Testis (tissue), 3 donors: Measurements from ENCODE around the gene MAS1. TPM values are rescaled to one million over a fixed set of nuclear protein-coding genes. Genes with fewer than 3 reads are reported as not detected.

Experiments
- DNase-seq: peaks from one replicate; pipeline ENCODE4 v3.0.0-alpha.2; 2019
- H3K27ac ChIP-seq, 2 donors: fragments of 200-600 bp; sonication (generic); one replicate each; pipeline ENCODE4 v1.5.1; 2019
- H3K27me3 ChIP-seq: fragments of 200-600 bp; sonication (generic); one replicate; pipeline ENCODE4 v1.5.1; 2019
- H3K36me3 ChIP-seq: fragments of 200-600 bp; sonication (generic); one replicate; pipeline ENCODE4 v1.5.1; 2017; ENCODE audit warnings: low read depth; ENCODE audit errors: missing control alignments
- H3K4me1 ChIP-seq: fragments of 200-600 bp; sonication (generic); one replicate; pipeline ENCODE4 v1.5.1; 2019
- H3K4me3 ChIP-seq, 2 donors: fragments of 200-600 bp; sonication (generic); one replicate each; pipeline ENCODE4 v1.5.1; 2017 to 2019
- H3K9me3 ChIP-seq: fragments of 200-600 bp; sonication (generic); one replicate; pipeline ENCODE4 v1.5.1; 2017
- POLR2A ChIP-seq: fragments of 450-650 bp; IDR thresholded peaks from one replicate; pipeline ENCODE4 v1.6.1; 2017; ENCODE audit warnings: antibody characterized with exemption, mild to moderate bottlenecking, moderate library complexity
- WGBS, 2 donors: methylation state at CpG; one replicate each; pipeline ENCODE4 v1.1.5; 2018; 5-methylcytosine and 5-hydroxymethylcytosine counted together
- intact Hi-C: fragments of 100-400 bp; cut with DNase I; formaldehyde crosslinking; loops from one replicate; pipeline ENCODE4 v1.15.1; 2023; ENCODE audit warnings: low total_unique reads
- polyA plus RNA-seq: library from polyadenylated mRNA; stranded (reverse); fragments of 350-450 nt; fragmentation: Illumina TruSeq; extraction: RNeasy Lipid Tissue Mini Kit (QIAGEN cat#74804); gene quantifications from one replicate; pipeline ENCODE4 v1.2.3, GENCODE V29; 2014; ENCODE audit warnings: low read depth, low replicate concordance; ENCODE audit not compliant: insufficient read depth
- total RNA-seq, 2 donors: library from RNA; depleted of rRNA; stranded (reverse); fragments of >200 nt; gene quantifications; one replicate each; pipeline ENCODE4 v1.2.3, GENCODE V29; 2016
- TF ChIP-seq, protein P1 (sequence below), 3 experiments: fragments of 450-650 bp in 2 of 3; fragments of 200-600 bp in 1 of 3; sonication (generic) in 1 of 3; IDR thresholded peaks; one replicate each; pipeline ENCODE4 v1.5.1; 2016 to 2019; ENCODE audit warnings: antibody characterized with exemption in 3 of 3, mild to moderate bottlenecking in 2 of 3, moderate library complexity in 1 of 3

Gene MAS1
- total and polyA plus RNA-seq, 3 donors from 2014 or later, result 0.16 to 0.39 (median 0.19) TPM

DNA sequence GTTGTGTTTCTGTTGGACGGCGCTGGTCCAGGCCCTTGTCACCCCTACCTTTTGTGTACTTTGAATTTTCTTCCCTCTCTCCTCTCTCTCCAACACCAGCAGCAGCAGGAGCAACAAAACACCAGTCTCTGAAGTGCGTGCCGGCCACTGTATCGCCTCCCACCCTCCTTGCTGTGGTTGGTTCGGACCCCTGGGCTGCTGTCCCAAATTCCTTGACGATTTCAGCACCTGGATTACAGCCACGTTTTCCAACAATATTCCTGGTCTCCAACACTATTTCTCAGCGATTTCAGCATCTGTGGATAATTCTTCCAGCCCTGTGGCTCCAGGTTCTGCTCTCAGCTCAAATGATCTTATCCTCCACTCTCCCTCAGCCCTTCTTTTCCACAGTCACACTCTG, 11.8 kb downstream of the MAS1 start:
- DNase-seq, result no peak
- intact Hi-C loops, result no loop called here
- TF ChIP-seq, protein P1, sequence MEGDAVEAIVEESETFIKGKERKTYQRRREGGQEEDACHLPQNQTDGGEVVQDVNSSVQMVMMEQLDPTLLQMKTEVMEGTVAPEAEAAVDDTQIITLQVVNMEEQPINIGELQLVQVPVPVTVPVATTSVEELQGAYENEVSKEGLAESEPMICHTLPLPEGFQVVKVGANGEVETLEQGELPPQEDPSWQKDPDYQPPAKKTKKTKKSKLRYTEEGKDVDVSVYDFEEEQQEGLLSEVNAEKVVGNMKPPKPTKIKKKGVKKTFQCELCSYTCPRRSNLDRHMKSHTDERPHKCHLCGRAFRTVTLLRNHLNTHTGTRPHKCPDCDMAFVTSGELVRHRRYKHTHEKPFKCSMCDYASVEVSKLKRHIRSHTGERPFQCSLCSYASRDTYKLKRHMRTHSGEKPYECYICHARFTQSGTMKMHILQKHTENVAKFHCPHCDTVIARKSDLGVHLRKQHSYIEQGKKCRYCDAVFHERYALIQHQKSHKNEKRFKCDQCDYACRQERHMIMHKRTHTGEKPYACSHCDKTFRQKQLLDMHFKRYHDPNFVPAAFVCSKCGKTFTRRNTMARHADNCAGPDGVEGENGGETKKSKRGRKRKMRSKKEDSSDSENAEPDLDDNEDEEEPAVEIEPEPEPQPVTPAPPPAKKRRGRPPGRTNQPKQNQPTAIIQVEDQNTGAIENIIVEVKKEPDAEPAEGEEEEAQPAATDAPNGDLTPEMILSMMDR (IDR thresholded peaks at IDR 0.05), result no peak
- TF ChIP-seq POLR2A, result no peak
- no peaks in the 10 kb centered on the region for H3K36me3 ChIP-seq
- no peak overlapping the region for H3K27ac ChIP-seq
- WGBS, 2 donors, result 71 to 82% methylated on average over 9 of the region's 9 CpGs
- H3K4me3 ChIP-seq, result no peak overlapping the region
- H3K4me1 ChIP-seq, result no peaks in the 10 kb centered on the region
- H3K27me3 ChIP-seq, result no peaks in the 10 kb centered on the region
- H3K9me3 ChIP-seq, result no peaks in the 10 kb centered on the region

DNA sequence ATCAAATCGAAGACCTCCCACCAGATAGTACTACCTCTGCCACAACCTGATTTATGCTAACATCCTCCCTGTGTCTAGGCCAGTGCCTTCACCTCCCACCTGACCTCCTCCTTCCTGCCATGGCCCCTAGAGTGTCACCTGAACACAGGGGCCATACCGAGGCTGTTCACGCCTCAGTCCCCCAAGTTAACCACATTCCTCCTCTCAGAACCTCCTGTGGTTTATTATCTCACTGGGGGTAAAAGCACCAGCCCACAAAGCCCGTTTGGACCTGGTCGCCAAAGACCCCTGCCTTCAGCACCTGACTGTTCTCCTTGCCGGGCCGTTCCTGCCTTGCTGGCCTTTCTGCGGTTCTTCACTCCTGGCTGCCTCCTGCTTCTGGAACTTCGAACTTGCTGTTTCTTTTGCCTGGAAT, 13.7 kb downstream of the MAS1 start:
- TF ChIP-seq, protein P1 (IDR thresholded peaks at IDR 0.05), result no peak
- no peak for TF ChIP-seq POLR2A
- Histone ChIP-seq H3K4me1 (no peaks in the 10 kb centered on the region), H3K27ac (no peak overlapping the region), H3K27me3 (no peaks in the 10 kb centered on the region), H3K4me3 (no peak overlapping the region), H3K9me3 (no peaks in the 10 kb centered on the region), H3K36me3 (no peaks in the 10 kb centered on the region)
- intact Hi-C loops, result no loop called here
- DNase-seq, result no peak
- WGBS, 2 donors, result 92 to 96% methylated on average over 9 of the region's 9 CpGs

DNA sequence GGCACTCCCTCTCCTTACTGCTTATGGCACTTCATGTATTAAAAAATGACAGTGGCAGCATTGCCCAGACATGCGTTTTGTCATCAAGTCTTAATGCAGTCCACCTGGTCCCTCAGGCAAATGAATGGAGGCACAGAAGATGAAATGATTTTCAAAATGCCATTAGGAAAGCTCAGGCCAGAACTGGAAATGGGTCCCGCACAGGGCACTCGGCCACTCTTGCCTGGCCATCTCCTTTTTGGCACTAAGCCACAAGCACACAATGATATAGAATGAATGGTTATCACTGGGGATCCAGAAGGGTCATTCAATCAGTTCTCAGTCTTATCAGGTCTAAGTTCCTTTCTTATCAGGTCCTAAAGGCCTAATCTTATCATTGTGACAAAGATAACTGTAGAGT, 15.6 kb downstream of the MAS1 start:
- no peak for DNase-seq
- TF ChIP-seq, protein P1 (IDR thresholded peaks at IDR 0.05), result no peak
- no peak for TF ChIP-seq POLR2A
- no peaks in the 10 kb centered on the region for H3K27me3 ChIP-seq
- 81 to 94% methylated on average over 3 of the region's 3 CpGs for WGBS, 2 donors
- H3K36me3 ChIP-seq, result no peaks in the 10 kb centered on the region
- no peaks in the 10 kb centered on the region for H3K4me1 ChIP-seq
- no peak overlapping the region for H3K4me3 ChIP-seq
- intact Hi-C loops, result no loop called here
- H3K9me3 ChIP-seq, result no peaks in the 10 kb centered on the region
- no peak overlapping the region for H3K27ac ChIP-seq

DNA sequence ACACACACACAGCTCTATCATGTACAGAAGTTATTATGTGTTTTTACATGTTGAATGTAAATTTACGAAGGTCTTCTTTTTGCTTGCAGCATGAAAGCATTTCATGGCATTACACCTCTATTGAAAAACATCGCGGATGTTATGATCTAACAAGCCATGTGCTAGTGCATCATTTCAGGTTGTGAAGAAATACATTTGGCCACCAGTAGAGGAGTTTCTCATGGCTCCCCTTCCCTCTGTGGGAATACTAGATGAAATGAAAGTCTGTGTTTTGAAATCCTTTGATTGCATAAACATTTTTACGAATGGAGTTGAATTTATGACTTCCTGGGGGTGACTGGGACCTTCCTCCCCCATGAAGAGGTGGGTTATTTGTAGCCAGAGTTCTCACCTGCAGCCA, 17.7 kb downstream of the MAS1 start:
- Histone ChIP-seq H3K4me3 (no peak overlapping the region), H3K9me3 (no peaks in the 10 kb centered on the region), H3K27ac (no peak overlapping the region), H3K4me1 (no peaks in the 10 kb centered on the region), H3K36me3 (no peaks in the 10 kb centered on the region), H3K27me3 (no peaks in the 10 kb centered on the region)
- 88 to 89% methylated on average over 4 of the region's 4 CpGs for WGBS, 2 donors
- DNase-seq, result no peak
- TF ChIP-seq, protein P1 (IDR thresholded peaks at IDR 0.05), result no peak
- TF ChIP-seq POLR2A, result no peak
- intact Hi-C loops, result no loop called here

DNA sequence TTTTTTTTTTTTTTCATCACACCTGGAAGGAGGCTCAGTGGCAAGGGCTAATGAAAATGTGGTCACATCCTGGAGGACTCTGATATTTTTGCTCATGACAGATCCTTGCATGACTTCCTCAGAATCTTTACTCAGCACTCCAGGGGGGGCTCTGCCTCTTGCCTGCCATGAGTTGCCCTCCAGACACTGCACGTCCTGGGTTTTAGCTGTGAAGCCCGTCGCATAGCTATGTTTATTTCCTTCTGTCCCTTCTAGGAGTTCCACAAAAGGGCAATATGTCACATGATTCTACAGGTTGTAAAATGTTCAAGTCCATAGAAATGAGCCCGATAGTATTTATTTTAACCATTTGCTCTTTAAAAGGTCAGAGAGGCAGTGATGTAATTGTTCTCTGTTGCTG, 18.2 kb downstream of the MAS1 start:
- DNase-seq, result no peak
- 53 to 64% methylated on average over 3 to 4 of the region's 4 CpGs for WGBS, 2 donors
- intact Hi-C loops, result no loop called here
- Histone ChIP-seq H3K9me3 (no peaks in the 10 kb centered on the region), H3K4me3 (no peak overlapping the region), H3K27ac (no peak overlapping the region), H3K36me3 (no peaks in the 10 kb centered on the region), H3K27me3 (no peaks in the 10 kb centered on the region), H3K4me1 (no peaks in the 10 kb centered on the region)
- TF ChIP-seq, protein P1 (IDR thresholded peaks at IDR 0.05), result no peak
- no peak for TF ChIP-seq POLR2A
